NCI-H69 (cell line): ENCODE measurements around the gene FARP1.
A peak's percentile ranks its signal among the peaks of the same experiment; 100 is the strongest.

ENCODE experiments used
- DNase-seq: peaks from one replicate; lab custom pipeline; 2025; lab: John Stamatoyannopoulos, UW

FARP1 gene

DNA sequence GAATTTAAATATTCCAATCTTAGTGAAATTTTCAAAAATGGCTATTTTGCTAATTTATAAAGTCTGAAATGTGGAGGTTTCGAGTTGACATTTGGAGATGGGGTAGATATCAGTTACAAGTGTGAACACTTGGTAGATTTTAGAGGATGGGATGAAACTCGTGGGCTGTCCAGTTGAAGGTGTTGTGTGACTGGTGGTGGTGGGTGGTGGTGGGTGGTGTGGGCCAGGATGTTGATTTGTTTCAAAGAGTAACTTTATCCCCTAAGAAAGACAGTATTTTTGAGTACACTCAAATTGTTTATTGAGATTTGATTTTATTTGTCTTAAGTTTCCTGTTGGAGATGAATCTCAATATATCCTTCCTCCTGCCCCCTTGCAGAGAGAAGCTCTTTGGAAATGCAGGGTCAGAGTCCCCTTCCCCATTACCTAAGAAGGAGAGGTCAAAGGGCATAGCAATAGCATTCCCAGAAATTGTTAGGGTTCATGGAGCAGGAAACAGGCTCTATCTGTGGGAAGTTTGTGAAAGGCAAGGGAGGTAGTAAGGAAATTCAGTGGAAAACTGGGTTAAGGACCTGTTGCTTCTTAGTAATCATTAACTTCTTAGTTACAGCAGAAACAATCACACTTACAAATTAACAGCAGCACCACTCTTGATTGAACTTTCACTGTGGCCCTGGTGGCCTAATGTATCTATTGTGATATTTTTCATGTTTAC lies 167.7 kb downstream of the FARP1 start:
- no peak for DNase-seq

DNA sequence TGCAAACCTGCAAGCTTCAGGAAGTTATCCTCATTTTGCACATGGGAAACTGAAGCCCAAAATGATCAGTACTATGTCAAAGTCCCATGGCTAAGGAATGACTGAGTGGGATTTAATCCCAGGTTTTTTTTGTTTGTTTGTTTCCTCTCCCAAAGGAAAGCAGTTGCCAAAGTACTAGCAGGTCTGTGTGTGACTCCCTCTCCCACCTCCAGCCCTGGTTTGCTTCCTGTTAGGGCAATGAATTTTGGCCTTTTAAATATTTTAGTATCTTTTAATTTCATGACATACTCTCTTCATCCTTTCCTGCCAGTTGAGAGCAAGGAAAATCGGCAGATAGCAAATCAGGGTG lies 168.3 kb downstream of the FARP1 start:
- no peak for DNase-seq

DNA sequence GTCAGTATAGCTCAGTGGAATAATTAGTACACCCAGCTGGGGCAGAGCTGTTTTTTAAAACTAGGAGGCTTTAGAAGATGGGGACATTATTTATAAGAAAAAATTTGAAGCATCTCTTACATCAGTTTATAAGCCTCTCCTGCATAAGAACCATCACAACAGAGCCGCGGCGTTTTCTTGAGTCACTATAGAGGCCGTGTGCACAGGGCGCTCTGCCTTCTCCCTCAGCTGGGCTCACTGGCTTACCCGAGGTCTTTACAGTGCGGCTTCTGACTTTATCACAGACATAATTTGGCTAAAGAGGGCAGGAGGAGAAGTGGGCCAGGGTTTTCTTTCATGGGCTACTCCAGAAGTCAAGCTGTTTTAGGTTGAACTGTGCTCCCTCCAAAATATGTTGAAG lies 169.7 kb downstream of the FARP1 start:
- no peak for DNase-seq

DNA sequence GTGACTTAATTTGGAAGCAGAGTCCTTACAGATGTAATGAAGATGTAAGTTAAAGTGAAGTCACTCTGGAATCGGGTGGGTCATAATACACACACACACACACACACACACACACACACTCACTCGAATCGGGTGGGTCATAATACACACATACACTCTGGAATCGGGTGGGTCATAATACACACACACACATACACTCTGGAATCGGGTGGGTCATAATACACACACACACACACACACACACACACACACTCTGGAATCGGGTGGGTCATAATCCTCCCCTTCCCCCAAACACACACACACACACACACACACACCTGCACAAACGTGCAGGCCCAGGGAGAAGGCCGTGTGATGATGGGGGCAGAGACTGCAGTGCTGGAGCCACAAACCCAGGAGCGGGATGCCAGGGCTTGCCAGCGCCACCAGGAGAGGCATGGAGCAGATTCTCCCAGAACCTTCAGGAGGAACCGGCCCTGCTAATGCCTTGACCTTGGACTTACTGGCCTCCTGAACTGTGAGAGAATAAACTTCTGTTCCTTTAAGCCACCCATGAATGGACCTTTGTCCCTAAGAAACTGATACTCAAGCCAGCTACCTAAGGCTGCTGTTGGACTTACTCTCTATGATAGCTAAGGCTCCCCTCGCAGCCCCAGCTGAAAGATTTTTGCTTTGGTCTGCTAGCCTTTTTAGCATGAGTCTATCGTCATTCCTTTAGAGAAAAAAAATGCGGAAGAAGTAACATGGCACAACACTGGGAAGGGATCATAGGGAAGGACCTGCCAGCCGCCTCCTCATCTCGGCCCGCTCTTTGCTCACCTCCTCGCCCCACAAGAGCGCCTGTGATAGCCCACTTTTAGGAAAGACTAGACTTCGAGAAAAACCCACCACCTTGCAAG lies 170.4 kb downstream of the FARP1 start:
- no peak for DNase-seq

DNA sequence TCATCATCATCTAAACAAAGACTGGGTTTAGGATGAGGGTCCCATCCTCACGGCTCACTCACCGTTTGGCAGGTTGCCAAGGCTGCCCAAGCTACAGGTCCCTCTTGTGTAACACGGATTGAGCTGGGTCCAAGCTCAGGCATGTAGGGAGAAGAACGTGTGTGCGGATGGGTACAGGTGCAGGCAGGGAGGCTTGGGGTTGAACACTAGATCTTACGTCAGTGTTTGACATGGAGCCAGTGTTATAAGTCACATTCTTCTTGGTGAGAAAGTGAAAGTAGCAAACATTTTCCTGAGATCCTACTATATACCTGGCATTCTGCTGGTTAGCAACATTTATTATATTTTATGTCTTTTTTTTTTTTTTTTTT lies 171.0 kb downstream of the FARP1 start:
- DNase-seq, result no peak

DNA sequence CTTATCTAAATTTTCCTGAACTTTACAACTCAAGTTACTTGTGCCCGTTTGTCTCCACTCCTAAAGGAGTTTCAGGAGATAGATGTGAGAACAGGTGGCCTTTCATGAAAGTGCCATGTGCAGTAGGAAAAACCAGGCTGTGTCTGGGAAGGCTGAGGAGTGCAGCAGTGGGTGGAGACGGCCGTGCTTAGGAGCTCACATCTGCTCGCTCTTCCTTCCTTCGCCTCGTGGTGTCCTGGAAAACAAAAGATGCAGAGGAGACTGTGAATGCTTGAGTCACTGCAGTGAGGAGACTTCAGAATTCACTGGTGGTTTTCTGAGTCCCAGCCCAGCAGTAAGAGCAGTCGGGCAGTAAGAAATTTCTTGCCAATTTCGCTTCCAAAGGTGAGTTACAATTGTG lies 172.6 kb downstream of the FARP1 start:
- no peak for DNase-seq

DNA sequence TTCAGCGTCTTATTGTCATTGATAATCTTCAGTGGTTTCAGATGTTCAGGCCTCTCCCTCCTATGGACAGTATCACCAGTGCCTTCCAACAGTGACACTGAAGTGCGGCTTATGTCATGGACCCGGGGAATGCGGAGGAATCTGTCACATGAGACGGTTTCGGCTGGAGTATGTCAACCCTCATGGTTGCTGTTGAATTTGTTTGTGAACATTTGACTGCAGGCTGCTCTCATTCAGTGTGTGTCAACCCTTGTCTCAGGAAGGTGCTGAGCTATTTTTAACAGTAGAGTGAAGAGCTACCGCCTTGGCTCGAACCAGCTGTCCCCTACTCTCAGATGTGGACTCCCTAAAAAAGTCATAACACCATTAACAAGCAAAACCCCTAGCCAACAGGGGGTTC lies 173.0 kb downstream of the FARP1 start:
- DNase-seq, result no peak

DNA sequence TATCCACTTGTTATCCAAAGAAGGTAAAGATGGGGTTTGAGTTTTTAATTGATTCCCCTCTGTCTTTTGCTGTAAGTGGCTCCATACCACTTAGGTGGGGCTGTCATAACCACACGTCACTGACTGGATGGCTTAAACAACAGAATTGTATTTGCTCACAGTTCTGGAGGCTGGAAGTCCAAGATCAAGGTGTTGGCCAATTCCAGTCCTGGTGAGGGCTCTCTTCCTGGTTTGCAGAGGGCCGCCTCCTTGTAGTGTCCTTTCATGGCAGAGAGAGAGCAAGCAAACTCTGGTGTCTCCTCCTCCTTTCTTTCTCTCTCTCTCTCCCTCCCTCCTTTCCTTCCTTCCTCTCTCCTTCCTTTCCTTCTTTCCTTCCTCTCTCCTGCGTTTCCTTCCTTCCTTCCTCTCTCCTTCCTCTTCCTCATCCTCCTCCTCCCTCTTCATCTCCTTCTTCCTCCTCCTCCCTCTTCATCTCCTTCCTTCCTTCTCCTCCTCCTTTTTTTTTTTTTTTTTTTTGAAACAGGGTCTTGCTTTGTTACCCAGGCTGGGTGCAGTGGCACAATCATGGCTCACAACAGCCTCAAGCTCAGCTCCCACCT lies 174.8 kb downstream of the FARP1 start:
- DNase-seq, result no peak

DNA sequence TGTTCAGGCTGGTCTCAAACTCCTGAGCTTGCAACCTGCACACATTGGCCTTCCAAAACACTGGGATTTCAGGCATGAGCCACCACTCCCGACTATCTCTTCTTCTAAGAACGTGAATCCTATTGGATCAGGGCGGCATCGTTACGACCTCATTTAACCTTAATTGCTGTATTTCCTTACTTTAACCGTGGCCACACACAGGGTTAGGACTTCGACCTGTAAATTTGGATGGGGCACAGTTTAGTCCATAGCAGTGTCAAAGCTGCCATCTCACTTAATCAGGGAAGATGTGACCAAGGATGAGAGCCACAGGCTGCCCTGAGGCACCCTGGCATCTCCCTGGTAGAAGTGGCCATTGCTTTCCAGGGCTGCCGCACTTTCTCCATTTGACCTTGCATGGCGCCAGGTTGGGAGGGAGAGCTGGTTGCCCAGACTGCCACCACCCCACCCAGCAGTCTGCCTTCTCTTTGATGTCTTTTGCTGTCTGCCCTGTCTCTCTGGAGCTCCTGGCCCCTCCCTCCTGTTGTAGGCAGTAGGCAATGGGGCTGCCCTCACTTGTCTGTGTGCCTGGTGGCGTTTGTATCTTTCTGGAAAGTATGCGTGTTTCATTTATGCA lies 175.5 kb downstream of the FARP1 start:
- no peak for DNase-seq

DNA sequence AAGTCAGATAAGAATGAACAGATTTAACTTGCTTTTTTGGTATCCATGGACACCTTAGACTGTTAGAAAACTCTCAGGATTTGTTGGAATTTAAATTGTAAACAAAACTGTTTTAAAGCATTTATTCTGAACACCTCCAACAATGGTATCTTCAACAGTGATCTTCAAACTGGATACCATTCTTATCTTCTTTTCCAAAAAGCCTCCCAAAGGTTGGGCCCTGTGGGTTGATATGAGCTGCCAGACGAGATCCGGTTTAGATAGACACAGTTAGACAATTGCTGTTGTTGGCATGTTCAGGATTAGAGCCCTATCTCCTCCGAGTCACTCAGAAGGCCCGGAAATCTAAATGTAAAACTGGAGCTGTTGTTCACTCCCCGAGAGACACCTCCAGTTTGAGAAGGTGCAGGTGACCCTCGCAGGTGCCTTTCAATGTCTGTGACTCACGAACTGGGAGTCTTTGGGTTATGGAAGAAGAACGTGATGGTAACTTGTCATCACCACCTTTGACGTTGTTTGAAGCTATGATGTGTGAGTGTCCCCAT lies 177.7 kb downstream of the FARP1 start:
- no peak for DNase-seq

DNA sequence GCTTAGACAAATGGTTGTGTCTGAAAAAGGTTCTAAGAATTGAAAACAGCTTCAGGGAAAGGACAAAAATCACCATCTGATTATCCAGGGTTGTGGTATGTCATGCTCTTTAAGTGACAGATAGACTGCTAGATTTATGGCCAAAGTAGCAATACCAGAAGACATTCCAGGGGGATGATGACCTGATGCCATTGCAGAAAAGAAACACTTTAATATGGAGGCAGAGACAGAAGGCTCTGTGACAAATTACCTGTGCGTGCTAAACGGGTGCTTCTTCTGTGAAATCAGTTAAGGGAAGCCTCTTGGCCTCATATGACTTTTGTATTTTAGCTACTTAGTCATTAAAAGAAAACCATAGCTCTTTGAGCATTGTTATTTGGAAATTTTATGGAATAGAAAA lies 178.5 kb downstream of the FARP1 start:
- no peak for DNase-seq

DNA sequence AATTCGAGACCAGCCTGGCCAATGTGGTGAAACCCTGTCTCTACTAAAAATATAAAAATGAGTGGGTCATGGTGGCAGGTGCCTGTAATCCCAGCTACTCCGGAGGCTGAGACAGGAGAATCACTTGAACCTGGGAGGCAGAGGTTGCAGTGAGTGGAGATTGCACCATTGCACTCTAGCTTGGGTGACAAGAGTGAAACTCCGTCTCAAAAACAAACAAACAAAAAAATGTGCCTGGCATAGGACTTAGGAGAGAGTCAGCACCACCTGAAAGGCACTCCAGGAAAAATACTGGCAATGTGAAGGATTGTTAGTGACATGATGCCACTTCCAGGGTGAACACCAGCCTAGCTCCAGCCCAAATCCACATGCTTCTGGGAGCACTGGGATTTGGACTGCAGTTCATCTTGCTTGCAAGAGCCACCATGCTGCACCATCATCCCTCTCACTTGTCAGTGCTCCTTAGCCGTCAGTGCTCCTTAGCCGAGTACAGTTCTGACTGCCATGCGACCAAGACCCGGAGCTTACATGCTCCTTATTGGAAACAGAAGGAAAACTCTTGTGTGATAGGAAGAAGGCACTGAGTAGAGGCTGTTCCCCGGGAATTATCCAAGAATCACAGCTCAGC lies 179.3 kb downstream of the FARP1 start:
- no peak for DNase-seq

DNA sequence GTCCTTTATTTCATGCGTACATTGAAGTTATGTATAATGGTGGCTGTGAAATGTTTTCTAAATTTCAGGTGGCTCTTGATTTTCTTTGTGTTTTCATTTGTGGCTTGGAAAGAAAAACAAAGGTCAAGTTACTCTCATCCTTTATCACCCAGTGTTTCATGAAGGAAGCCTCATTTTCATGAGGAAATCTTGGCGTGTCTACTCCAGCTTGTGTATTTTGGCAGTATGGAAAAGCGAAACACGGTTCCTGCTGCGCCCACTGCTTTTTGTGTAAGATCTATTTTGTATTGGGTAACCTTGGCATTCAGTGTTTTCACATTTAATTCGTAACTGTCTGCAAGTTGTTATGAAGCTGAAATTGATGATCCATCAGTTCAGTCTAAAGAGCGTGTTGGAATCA lies 181.2 kb downstream of the FARP1 start:
- DNase-seq, result no peak

DNA sequence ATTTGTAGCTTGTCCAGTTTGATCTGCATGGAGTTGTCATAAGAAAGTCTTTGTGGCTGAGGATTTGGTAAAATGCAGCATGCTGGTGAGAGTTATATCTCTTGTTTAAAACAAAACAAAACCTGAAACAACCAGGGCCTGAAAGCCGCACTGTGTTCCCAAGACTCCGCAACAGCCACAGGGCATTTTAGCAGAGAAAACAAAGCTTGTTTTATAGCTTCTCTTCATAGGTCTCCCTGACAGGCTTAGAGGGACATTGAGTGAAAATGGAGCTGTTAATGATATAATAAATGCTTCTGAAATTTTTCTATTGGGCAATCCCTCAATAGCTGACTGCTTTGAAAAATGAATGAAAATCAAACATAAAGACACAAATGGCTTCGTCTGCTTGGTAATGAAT lies 182.8 kb downstream of the FARP1 start:
- peak; percentile 90 for DNase-seq

DNA sequence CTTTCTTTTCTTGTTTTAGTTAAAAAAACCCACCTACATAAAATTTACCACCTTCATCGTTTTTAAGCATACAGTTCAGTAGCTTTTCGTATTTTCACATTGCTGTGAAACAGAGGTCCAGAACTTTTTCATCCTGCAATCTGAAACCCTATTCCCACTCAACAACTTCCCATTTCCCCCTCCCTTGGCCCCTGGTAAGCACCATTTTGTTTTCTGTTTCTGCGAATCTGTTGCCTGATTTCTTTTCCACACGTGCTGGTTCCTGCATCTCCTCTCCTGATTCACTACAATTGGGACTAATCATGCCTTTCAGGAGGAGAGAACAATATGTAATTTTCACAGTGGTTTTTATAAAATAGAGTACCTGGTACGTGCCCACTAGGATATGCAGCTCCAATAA lies 183.4 kb downstream of the FARP1 start:
- peak; percentile 76 for DNase-seq

DNA sequence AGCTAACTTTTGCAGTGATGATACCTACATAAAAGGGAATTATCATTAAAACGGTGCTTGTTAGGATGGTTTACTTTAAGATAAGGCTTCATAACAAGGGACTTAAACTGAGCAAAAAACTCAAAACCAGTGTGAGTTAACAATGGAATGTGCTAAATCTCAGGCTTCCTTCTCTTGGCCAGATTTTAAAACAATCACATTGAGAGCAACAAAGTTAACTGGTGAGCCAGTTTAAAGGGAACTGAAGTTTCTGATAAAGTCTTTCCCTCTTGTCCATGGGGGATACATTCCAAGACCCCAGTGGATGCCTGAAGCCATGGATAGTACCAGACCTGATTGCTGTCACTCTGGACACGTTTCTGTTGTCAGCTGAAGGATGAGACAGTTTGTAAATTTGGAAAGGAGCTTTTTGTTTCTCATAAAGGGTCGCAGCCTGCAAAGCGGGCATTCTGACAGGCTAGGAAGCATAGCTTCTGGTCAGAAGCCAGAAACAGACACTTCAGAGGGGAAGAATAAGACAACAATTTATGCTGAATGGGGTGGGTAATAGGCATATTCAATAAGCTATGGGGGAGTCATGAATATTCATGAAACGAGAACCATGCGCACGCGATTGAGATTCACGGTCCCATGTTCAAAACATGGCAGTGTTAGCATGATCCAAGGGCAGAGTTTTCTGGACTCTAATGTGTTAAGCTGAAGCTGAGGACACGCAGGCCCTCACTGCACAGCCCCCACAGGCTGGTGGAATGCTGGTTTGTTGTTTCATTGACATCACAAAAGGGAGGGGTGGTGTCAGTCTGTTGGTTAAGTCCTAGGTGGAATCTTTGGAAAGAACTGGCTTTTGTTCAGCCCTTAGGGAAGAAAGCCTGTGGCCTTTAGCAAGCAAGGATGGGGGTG lies 184.7 kb downstream of the FARP1 start:
- peak; percentile 20 for DNase-seq

DNA sequence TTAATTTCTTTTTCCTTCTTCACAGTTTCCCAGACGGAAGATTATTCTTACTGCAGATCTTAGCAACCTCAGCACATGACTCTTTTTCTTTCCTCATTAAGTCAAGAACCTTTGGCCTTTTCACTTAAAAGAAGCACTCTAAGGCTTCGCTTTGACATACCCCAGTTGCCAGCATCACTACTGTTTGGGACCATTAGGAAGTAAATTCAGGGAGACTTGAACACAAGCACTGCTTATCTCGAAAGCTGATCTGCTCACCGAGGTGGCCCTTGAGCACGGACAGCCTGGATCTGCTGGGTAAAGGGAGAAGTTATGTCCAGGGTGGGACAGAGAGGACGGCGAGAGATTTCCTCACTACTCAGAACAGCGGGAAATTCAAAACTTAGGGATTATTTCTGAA lies 185.6 kb downstream of the FARP1 start:
- DNase-seq, result no peak

DNA sequence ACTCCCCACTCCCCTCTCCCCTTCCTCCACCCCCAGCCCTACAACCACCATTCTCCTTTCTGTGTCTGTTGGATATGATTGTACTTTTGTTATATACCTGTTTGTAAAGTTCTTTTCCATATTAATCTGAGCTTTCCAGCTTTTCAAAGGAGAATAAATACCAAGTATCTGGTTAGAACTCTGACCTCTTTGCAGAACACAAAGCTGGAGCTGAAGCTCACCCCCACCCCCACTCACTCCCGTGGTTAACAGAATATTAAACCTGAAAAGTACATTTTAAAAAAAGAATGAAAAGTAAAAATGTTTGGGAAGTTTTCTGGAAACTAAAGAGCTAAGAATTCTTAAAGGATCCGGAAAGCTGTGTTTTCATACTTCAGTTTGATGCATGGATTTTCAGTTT lies 189.3 kb downstream of the FARP1 start:
- no peak for DNase-seq

DNA sequence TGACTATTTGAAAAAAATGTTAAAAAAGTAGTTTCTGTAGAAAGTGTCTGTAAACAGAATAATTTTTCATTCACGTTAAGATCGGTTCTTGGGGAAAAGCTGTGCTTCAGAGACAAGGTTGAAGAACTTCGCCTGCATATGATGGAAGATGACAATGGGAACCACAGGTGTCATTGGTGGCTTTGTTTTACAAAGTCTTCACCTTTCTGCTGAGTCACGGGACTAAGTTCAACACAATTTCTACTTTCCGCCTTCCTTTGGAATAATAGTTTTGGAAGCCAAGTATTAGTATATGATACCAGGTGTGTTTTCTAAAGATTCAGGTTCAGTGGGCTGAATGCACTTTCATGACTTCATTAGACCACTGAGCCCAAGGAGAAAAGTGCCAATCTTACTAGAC lies 189.8 kb downstream of the FARP1 start:
- DNase-seq, result no peak

DNA sequence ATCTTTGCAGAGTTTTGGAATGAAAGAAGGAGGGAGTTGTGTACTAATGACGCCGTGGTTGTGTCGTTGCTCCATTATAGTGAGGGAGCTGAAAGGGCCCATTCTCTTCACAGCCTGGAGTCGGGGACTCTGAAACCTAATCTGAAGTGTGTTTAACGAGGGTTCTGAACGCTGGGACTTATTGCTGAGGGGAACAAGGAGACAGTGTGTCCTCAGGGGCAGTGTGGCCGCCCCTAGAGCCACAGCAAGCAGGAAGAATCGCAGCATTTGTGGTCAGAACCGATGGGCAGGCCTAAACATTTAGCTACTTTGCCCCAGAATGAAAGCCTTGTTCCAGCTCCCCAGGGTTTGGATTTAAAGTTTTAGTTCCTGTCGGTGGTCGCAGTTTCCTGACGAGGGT lies 190.6 kb downstream of the FARP1 start:
- DNase-seq, result no peak

DNA sequence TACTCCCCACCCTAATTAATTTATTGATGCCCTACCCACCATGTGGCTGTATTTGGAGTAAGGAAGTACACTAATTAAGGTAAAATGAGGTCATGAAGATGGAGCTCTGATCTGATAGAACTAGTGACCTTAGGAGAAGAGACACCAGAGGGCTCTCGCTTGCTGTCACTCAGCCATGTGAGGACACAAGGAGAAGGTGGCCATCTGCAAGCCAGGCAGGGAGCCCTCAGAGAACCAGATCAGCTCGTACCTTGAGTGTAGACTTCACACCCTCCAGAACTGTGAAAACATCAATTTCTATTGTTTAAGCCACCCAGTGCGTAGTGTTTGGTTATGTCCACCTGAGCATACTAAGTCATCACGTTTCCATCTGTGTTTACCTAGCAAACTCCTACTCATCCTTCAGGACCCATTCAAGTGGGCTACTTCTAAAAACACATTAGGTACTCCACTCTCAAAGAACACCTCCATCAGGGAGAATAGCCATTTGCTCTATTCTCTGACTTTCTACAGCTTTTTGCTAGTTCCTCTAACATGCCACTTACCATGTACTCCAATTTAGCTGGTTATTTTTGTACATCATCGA lies 191.8 kb downstream of the FARP1 start:
- DNase-seq, result no peak
